Measurements from ENCODE around the gene CDK12. TPM values are rescaled to one million over a fixed set of nuclear protein-coding genes. Genes with fewer than 3 reads are reported as not detected.

Gene CDK12
- total RNA-seq, 1 donor from 2014 or later = 25.2 TPM

DNA sequence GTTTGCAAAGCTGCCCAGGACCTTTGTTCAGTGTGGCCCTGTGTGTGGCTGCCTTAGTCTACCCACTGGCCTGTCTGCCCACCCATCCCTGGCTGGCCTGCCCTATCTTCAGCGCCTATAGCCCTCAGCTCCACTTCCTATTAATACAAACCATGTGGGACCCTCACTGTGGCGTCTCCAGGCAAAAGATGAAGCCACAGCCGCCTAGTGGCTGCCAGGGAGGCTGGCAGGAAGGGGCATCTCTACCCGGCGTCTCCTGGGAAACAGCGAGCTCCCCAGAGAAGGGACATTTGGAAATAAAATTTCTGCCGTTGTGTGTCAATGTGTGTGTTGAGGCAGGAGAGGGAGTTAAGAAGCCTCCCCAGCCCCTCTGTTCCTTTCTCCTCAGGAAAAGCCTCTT is 114.9 kb downstream of the CDK12 start:
- DNase-seq (ENCODE audit: low spot score in 2 of 2) = no peak
- no peaks in the 10 kb centered on the region for H3K27me3 ChIP-seq
- no peaks in the 10 kb centered on the region for H3K9me3 ChIP-seq
- intact Hi-C loops (cut with DNase I) = no loop called here
- peaks cover 0 to 4% of the 10 kb centered on the region in 2 donors for H3K36me3 ChIP-seq
- no peak overlapping the region for H3K4me3 ChIP-seq
- peak in 2 of 3 experiments; percentile 9 to 39 for TF ChIP-seq CTCF (IDR thresholded peaks at IDR 0.05)
- peaks cover 0 to 8% of the 10 kb centered on the region in 2 donors for H3K4me1 ChIP-seq
- H3K27ac ChIP-seq = no peak overlapping the region

DNA sequence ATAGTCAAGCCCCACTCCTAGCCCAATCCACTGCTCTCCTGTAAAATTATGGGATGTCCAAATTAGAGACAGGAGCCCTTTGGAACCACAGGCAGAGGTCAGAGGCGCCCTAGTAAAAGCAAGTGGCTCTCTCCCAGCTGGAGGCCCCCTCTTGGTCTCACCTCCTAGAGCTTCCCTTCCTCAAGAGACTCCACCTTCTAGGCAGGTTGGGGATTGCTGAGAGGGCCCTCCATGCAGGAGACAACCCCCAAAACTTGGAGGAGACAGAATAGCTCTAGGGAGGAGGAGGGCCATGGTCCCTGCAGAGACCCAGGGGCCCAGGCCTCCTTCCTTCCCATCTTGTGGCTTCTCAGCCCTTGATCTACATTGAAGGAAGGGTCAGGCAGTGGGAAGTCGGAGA is 117.0 kb downstream of the CDK12 start:
- no peak for DNase-seq (ENCODE audit: low spot score in 2 of 2)
- intact Hi-C loops (cut with DNase I) = no loop called here
- no peak for TF ChIP-seq CTCF (IDR thresholded peaks at IDR 0.05)
- Histone ChIP-seq H3K4me1 (peaks cover 0 to 3% of the 10 kb centered on the region in 2 donors), H3K36me3 (no peaks in the 10 kb centered on the region), H3K4me3 (no peak overlapping the region), H3K9me3 (no peaks in the 10 kb centered on the region), H3K27me3 (no peaks in the 10 kb centered on the region), H3K27ac (no peak overlapping the region)

DNA sequence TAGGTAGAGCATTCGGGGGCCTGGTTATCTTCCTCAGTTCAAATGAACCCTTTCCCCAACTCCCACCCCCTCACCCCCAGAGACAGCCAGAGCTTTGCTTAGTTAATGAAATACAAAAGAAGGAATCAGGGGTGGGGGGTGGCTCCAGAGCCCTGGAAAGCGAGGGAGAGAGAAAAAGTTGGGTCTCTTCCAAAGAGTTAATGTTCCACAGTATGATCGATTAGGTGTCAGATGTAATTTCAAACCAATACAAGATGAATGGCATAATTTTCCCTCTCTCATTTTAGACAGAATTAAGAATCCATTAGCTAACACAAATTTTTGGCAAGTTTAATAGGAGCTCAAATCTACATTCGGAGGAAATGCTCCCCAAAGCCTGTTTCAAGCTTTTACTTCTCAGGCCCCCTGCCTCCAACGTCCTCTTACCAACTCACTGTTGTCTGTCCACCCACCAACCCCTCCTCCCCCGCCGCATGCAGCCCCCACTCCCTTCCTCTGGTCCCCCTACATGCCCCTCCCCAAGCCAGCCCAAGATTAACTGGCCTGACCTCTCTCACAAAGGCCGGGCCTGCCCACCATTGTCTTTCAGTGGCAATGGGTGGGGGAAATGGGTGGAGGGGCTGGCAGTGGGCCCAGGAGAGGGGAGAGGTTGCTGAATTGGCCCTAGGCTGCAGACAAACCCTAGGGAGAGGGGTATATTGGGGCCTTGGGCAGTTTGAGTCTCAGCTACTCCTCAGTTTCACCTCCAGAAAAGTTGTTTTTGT is 118.2 kb downstream of the CDK12 start:
- H3K4me3 ChIP-seq = no peak overlapping the region
- H3K27ac ChIP-seq = no peak overlapping the region
- H3K27me3 ChIP-seq = no peaks in the 10 kb centered on the region
- H3K4me1 ChIP-seq = no peaks in the 10 kb centered on the region
- no peaks in the 10 kb centered on the region for H3K36me3 ChIP-seq
- DNase-seq (ENCODE audit: low spot score in 2 of 2) = no peak
- intact Hi-C loops (cut with DNase I) = no loop called here
- no peaks in the 10 kb centered on the region for H3K9me3 ChIP-seq
- TF ChIP-seq CTCF (IDR thresholded peaks at IDR 0.05) = no peak

- no peak for TF ChIP-seq CTCF (IDR thresholded peaks at IDR 0.05)
- no peaks in the 10 kb centered on the region for H3K9me3 ChIP-seq
- intact Hi-C loops (cut with DNase I) = no loop called here
- no peaks in the 10 kb centered on the region for H3K27me3 ChIP-seq
- no peaks in the 10 kb centered on the region for H3K4me1 ChIP-seq
- no peak overlapping the region for H3K4me3 ChIP-seq
- H3K36me3 ChIP-seq = no peaks in the 10 kb centered on the region
- no peak for DNase-seq (ENCODE audit: low spot score in 2 of 2)
- no peak overlapping the region for H3K27ac ChIP-seq
Measured at GRCh38 chr17:39580082-39580468, 118.8 kb downstream of the CDK12 start.

- Histone ChIP-seq H3K27ac (no peak overlapping the region), H3K4me3 (no peak overlapping the region), H3K36me3 (no peaks in the 10 kb centered on the region), H3K4me1 (no peaks in the 10 kb centered on the region), H3K9me3 (no peaks in the 10 kb centered on the region), H3K27me3 (no peaks in the 10 kb centered on the region)
- no peak for TF ChIP-seq CTCF (IDR thresholded peaks at IDR 0.05)
- intact Hi-C loops (cut with DNase I) = no loop called here
- DNase-seq (ENCODE audit: low spot score in 2 of 2) = no peak
Measured at GRCh38 chr17:39581071-39581758, 119.9 kb downstream of the CDK12 start.
